NB4 (cell line): ENCODE data around the gene JAZF1.

ENCODE experiments used
- POLR2A ChIP-seq: IDR thresholded peaks from 2 replicates; pipeline ENCODE4 v1.6.1; 2011; ENCODE audit warnings: mild to moderate bottlenecking; ENCODE audit not compliant: insufficient read length; ENCODE audit errors: extremely low read depth
- TF ChIP-seq, protein P1 (sequence below): IDR thresholded peaks from one replicate; pipeline ENCODE4 v1.5.1; 2012; ENCODE audit warnings: low read depth, low read length
- TF ChIP-seq, protein P2 (sequence below): IDR thresholded peaks from 2 replicates; pipeline ENCODE4 v1.6.1; 2011; ENCODE audit warnings: low read depth, low read length

DNA sequence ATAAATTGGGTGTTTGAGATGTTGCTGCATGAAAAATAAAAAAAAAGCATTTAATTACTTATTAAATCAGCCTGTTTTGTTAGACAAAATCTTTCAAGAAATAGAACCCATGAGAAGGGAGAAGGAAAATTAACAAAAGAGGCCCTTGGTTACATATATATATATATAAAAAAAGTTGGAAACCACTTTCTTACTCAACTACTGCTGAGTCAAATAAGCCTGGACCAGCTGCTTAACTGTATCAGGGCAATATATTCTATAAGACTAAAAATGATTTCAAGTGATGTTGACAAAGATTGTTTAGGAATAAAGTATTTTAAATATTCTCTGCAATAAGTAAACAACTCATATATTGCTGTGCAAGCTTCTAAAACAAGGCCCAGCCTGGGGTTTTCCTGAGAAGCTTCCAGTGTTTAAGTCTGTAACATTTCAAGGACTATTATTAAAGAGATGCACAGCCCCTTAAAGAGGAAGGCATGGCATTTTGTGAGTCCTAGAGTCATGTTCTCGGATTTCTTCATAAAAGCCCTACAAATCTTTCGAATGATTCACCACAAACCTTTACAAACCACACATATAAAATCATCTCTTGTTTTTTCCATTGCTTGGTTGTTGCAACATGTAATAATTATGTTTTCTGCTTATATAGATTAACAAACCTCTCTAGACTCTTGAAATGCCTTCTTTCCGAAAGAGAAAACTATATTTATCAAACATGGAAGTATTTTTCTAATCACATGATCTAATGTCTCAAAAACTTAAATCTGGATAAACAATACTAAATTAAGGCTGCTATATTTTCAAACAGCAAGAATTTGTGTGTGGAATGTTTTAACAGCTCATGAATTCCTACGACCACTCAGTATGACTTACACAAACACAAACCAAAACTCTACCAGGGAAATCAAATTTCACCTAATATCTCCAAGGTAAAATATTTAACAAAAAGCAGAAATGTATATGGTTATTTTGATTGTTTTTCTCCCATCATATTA is 14.3 kb downstream of the JAZF1 start:
- TF ChIP-seq, protein P1, sequence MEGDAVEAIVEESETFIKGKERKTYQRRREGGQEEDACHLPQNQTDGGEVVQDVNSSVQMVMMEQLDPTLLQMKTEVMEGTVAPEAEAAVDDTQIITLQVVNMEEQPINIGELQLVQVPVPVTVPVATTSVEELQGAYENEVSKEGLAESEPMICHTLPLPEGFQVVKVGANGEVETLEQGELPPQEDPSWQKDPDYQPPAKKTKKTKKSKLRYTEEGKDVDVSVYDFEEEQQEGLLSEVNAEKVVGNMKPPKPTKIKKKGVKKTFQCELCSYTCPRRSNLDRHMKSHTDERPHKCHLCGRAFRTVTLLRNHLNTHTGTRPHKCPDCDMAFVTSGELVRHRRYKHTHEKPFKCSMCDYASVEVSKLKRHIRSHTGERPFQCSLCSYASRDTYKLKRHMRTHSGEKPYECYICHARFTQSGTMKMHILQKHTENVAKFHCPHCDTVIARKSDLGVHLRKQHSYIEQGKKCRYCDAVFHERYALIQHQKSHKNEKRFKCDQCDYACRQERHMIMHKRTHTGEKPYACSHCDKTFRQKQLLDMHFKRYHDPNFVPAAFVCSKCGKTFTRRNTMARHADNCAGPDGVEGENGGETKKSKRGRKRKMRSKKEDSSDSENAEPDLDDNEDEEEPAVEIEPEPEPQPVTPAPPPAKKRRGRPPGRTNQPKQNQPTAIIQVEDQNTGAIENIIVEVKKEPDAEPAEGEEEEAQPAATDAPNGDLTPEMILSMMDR = no peak
- TF ChIP-seq, protein P2, sequence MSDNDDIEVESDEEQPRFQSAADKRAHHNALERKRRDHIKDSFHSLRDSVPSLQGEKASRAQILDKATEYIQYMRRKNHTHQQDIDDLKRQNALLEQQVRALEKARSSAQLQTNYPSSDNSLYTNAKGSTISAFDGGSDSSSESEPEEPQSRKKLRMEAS = no peak
- TF ChIP-seq POLR2A = no peak
